RWPE1 (cell line): ENCODE data around the gene TASP1.

ENCODE experiments used
- CTCF ChIA-PET: fragments of 350-600 bp; sonication (Branson Sonifier 250); formaldehyde crosslinking; extraction: SDS; loops from one replicate; lab custom pipeline; 2021; lab: Yijun Ruan, JAX
- POLR2A ChIA-PET: fragments of 400-600 bp; formaldehyde crosslinking; extraction: SDS; loops from one replicate; lab custom pipeline; 2020; ENCODE audit warnings: antibody characterized with exemption; ENCODE audit not compliant: low non-redundant PET; lab: Yijun Ruan, JAX
- DNase-seq: peaks from one replicate; pipeline ENCODE4 v3.0.0; 2012; ENCODE audit warnings: low spot score
- H3K27ac ChIP-seq: fragments of 450-650 bp; 2 replicates; pipeline ENCODE4 v1.5.1; 2017
- CTCF ChIP-seq: fragments of 450-650 bp; conservative IDR thresholded peaks from 2 replicates; pipeline ENCODE4 v1.5.1; 2017; ENCODE audit warnings: low read depth, mild to moderate bottlenecking

TASP1 gene

GRCh38 chr20:13654463-13655023 lies 15.8 kb upstream of the TASP1 start:
- no peak for TF ChIP-seq CTCF
- POLR2A ChIA-PET, result no interaction called here
- DNase-seq, result no peak
- no peak overlapping the region for H3K27ac ChIP-seq
- CTCF ChIA-PET, result no interaction called here

GRCh38 chr20:13650474-13650873 lies 11.7 kb upstream of the TASP1 start:
- no peak for TF ChIP-seq CTCF
- POLR2A ChIA-PET, result no interaction called here
- CTCF ChIA-PET, result no interaction called here
- no peak for DNase-seq
- H3K27ac ChIP-seq, result no peak overlapping the region

GRCh38 chr20:13648291-13649228 lies 9.8 kb upstream of the TASP1 start:
- ChIA-PET POLR2A (no interaction called here), CTCF (interaction anchor here (0.6 kb wide), 1 partner anchor 89 kb away, joined by 3 read pairs; no protein-coding TSS in a partner anchor)
- DNase-seq, result no peak
- no peak for TF ChIP-seq CTCF
- H3K27ac ChIP-seq, result no peak overlapping the region

GRCh38 chr20:13644010-13644409 lies 5.3 kb upstream of the TASP1 start:
- H3K27ac ChIP-seq, result no peak overlapping the region
- TF ChIP-seq CTCF, result no peak
- ChIA-PET POLR2A (no interaction called here), CTCF (no interaction called here)
- no peak for DNase-seq

- ChIA-PET POLR2A (no interaction called here), CTCF (interaction anchor here (0.6 kb wide), 1 partner anchor 149 kb away, joined by 3 read pairs; no protein-coding TSS in a partner anchor)
- TF ChIP-seq CTCF, result no peak
- H3K27ac ChIP-seq, result no peak overlapping the region
- no peak for DNase-seq
Measured at GRCh38 chr20:13639150-13639497, 392 bp upstream of the TASP1 start.

GRCh38 chr20:13638162-13638495 lies 603 bp downstream of the TASP1 start:
- peak; percentile 48 for DNase-seq
- H3K27ac ChIP-seq, result peak overlapping the region; percentile 74
- ChIA-PET POLR2A (no interaction called here), CTCF (interaction anchor here (1.0 kb wide), 1 partner anchor 92 kb away, joined by 7 read pairs; no protein-coding TSS in a partner anchor)
- no peak for TF ChIP-seq CTCF
